Measurements from ENCODE around the gene IL6ST.

GRCh38 chr5:55988979-55989638 is 5.7 kb downstream of the IL6ST start:
- TF ChIP-seq, protein P1, sequence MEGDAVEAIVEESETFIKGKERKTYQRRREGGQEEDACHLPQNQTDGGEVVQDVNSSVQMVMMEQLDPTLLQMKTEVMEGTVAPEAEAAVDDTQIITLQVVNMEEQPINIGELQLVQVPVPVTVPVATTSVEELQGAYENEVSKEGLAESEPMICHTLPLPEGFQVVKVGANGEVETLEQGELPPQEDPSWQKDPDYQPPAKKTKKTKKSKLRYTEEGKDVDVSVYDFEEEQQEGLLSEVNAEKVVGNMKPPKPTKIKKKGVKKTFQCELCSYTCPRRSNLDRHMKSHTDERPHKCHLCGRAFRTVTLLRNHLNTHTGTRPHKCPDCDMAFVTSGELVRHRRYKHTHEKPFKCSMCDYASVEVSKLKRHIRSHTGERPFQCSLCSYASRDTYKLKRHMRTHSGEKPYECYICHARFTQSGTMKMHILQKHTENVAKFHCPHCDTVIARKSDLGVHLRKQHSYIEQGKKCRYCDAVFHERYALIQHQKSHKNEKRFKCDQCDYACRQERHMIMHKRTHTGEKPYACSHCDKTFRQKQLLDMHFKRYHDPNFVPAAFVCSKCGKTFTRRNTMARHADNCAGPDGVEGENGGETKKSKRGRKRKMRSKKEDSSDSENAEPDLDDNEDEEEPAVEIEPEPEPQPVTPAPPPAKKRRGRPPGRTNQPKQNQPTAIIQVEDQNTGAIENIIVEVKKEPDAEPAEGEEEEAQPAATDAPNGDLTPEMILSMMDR (IDR thresholded peaks at IDR 0.05; ENCODE audit: low read length), result no peak
- TF ChIP-seq EZH2 (IDR thresholded peaks at IDR 0.05; ENCODE audit: borderline replicate concordance, low read length), result no peak
